Mesodermal cell (in vitro differentiated cells): Measurements from ENCODE around the gene EEF1E1.

Source experiments
- H3K27ac ChIP-seq: 2 replicates; pipeline ENCODE4 v1.7.0; 2013; ENCODE audit warnings: mild to moderate bottlenecking, low read depth, low read length, moderate library complexity; ENCODE audit not compliant: severe bottlenecking
- H3K36me3 ChIP-seq: 2 replicates; pipeline ENCODE4 v1.7.1; 2013; ENCODE audit warnings: mild to moderate bottlenecking, low read length, moderate library complexity; ENCODE audit not compliant: control insufficient read depth, insufficient read depth
- H3K4me1 ChIP-seq: one replicate; pipeline ENCODE4 v1.7.1; 2013; ENCODE audit warnings: mild to moderate bottlenecking, low read length; ENCODE audit not compliant: insufficient read depth, control insufficient read depth, poor library complexity, severe bottlenecking
- H3K4me3 ChIP-seq: 2 replicates; pipeline ENCODE4 v1.7.0; 2013; ENCODE audit warnings: low read length, control low read depth, mild to moderate bottlenecking; ENCODE audit not compliant: insufficient read depth, poor library complexity, severe bottlenecking; ENCODE audit errors: extremely low read depth
- H3K9me3 ChIP-seq: 2 replicates; pipeline ENCODE4 v1.7.1; 2013; ENCODE audit warnings: mild to moderate bottlenecking, low read length, moderate library complexity; ENCODE audit not compliant: control insufficient read depth
- WGBS, 2 experiments: methylation state at CpG; one replicate each; pipeline ENCODE4 v1.1.5; 2013; ENCODE audit warnings: missing lambda C conversion rate in 2 of 2; ENCODE audit not compliant: insufficient coverage in 2 of 2; 5-methylcytosine and 5-hydroxymethylcytosine counted together

Gene EEF1E1

DNA sequence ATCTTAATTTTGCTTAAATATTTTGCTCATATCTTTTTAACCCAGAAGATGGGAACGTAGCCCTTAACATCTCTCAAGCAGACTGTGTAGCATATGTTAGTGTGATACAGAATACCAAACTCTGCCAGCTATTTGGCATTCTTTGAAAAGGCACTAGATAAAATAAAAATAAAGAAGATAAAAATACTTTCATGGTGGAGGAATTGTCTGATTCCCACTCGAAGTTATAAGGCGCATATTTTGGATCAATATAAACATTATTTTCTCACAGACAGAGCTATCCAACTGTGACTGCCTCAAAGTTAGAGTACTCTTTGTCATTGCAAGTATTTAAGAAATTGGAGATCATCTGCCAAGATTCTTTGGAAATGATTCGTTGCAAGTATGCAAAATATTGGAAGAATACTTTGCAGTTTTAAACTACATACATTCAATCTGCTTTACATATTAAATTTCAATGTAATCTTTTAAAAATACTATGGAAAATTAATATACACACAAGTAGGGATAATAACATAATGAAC is 10.8 kb upstream of the EEF1E1 start:
- H3K27ac ChIP-seq = no peak overlapping the region
- no CpG with 5 or more reads among the region's 4 CpGs for WGBS, 2 experiments
- H3K36me3 ChIP-seq = no peaks in the 10 kb centered on the region
- H3K4me3 ChIP-seq = no peak overlapping the region
- H3K4me1 ChIP-seq = peaks cover 14% of the 10 kb centered on the region
- H3K9me3 ChIP-seq = no peaks in the 10 kb centered on the region

DNA sequence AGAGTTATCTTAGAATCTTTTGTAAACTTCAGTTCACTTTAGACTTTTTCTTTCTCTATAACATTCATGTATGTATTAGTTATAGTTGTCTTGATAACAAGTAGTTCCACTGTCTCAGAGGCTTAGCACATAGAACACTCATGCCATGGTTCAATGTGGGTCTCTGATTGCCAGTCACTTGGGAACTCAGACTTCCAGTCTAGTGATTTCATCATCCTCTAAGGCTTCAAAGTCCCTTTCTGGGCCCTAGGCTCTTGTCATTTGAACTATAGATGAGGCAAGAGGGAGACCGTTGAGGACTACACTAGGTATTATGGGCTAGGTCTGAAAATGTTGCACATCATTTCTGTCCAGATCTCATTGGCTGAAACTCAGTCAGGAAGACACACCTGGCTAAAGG is 8.4 kb upstream of the EEF1E1 start:
- Histone ChIP-seq H3K27ac (no peak overlapping the region), H3K9me3 (no peaks in the 10 kb centered on the region), H3K4me1 (peaks cover 14% of the 10 kb centered on the region), H3K36me3 (no peaks in the 10 kb centered on the region), H3K4me3 (no peak overlapping the region)
- WGBS, 2 experiments = 80 to 89% methylated on average over 1 of the region's 1 CpG

DNA sequence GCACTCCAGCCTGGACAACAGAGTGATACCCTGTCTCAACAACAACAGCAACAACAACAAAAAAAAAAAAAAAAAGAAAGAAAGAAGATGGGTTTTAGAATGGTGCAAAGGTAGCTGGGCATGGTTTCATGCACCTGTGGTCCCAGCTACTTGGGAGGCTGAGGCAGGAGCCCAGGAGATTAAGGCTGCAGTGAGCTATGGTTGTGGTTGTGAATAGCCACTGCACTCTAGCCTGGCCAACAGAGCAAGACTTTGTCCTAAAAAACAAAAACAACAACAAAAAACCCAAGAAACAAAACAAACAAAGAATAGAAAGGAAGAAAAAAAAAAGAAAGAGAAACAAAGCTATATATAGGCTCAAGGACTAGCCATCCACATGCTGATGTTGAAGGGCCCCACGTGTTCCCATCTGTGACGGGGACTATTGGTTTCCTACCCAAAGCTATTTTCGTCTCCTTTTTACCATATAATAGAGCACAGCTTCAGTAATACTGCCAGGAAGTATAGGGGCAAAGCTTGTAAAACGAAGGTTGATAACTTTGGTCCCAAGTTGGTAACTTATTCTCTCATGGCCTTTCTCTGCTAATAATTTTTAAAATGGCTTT is 7.9 kb upstream of the EEF1E1 start:
- Histone ChIP-seq H3K27ac (no peak overlapping the region), H3K36me3 (no peaks in the 10 kb centered on the region), H3K4me3 (no peak overlapping the region), H3K4me1 (peaks cover 14% of the 10 kb centered on the region), H3K9me3 (no peaks in the 10 kb centered on the region)
- 83% methylated on average over 2 of the region's 4 CpGs; no CpG with 5 or more reads in 1 of the 2 experiments for WGBS, 2 experiments

DNA sequence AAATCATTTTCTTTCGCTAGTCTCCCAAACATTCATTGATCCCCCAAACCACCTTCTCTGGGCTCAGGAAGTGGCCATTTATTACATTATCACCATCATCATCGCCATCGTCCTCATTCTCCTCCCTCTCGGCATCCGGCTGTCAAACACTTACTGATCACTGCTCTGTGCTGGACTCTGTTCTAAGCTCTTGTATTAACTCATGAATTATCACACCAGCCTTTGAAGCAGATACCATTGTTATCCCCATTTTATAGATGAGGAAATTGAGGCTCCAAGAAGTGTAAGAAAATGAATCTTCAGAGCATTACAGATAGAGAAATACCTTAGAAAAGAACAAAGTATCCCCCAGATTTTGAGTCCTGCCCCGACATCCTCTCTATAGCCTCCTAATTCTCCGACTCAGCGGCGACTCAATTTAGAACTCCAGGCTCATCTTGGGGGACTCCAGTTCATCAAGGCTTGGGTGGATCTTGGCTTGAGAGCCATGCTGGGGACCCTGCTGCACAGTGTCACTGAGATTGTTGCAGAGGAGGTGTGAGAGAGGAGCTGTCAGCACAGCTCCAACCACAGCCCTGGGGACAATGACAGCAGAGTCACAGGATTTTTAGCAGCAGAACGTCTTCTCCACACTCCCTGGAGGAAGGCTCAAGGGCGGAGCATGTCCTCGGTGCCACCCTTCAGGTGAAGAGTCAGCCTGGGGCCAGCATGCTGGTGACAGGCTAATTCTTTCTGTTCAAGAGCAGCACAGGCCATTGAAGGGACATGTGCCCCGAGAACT is 6.6 kb upstream of the EEF1E1 start:
- Histone ChIP-seq H3K9me3 (no peaks in the 10 kb centered on the region), H3K27ac (peak overlapping the region; percentile 71), H3K4me3 (no peak overlapping the region), H3K4me1 (peaks cover 10% of the 10 kb centered on the region), H3K36me3 (no peaks in the 10 kb centered on the region)
- WGBS, 2 experiments = 81 to 90% methylated on average over 9 to 11 of the region's 13 CpGs

DNA sequence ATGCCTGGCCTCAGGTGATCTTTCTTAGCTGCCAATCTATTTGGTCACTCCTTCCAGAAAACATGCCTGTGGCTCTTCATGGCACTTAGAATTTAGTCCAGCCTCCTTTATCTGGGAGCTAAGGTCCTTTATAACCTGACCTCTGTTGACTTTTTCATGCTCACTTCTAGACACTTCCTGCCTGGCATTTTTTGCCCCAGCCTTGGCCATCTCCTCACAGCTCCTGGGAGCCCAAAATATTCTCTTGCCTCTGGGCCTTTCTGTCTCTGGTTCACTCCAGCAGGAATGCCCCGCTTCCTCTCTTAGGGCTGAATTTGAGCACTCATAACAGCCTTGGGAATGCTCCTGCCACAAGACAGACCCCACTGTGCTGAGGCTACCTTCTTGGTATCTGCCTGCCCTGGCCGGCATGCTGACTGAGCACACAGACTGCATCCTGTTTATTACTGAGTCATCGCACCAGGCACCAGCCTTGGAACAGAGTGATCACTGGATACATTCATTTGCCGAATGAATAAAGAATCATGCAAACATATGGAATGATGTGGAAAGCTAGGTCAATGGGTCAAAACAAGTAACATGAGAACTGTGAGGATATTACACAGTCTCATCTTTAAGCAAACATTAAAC is 5.8 kb upstream of the EEF1E1 start:
- H3K4me3 ChIP-seq = no peak overlapping the region
- 76 to 79% methylated on average over 3 to 4 of the region's 4 CpGs for WGBS, 2 experiments
- H3K9me3 ChIP-seq = no peaks in the 10 kb centered on the region
- peaks cover 10% of the 10 kb centered on the region for H3K4me1 ChIP-seq
- peak overlapping the region; percentile 71 for H3K27ac ChIP-seq
- no peaks in the 10 kb centered on the region for H3K36me3 ChIP-seq

DNA sequence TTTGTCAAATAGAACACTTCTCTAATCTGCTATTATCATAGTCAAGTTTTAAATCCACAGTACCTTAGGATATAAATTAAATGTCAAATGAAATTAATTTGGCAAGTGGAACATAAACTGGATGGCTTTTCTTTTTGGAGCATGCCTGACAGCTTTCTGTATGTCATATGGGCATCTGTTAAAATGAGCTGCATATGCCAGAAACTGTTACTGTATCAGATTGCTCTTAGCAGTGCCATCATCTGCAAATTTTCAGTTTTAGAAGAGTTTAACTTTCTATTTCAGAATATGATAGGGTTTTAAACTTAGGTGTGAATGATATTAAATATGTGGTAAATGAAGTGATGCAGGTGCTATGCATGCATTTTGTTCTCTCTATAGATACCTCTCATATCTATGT is 3.4 kb upstream of the EEF1E1 start:
- Histone ChIP-seq H3K36me3 (peaks cover 1% of the 10 kb centered on the region), H3K4me1 (peaks cover 10% of the 10 kb centered on the region), H3K27ac (no peak overlapping the region), H3K4me3 (no peak overlapping the region), H3K9me3 (no peaks in the 10 kb centered on the region)

DNA sequence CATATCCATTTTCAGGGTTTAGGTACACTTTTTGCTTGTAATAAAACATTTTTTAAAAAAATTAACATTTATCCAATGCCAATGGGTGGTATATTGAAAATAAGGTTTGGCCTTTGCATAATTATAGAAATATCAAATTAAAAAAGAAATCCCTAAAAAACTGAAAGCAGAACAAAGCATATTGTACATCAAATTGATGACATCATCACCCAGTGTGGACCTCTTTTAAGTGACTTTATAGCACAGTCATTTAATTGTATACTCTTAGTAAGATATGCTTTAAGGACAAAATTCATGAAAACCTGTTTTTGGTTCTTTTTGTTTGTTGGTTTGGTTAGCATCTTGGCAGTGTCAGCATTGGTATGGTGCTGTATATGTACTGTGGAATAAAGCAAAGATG is 1.4 kb upstream of the EEF1E1 start:
- Histone ChIP-seq H3K4me3 (no peak overlapping the region), H3K4me1 (peaks cover 8% of the 10 kb centered on the region), H3K36me3 (peaks cover 20% of the 10 kb centered on the region), H3K9me3 (no peaks in the 10 kb centered on the region), H3K27ac (no peak overlapping the region)

DNA sequence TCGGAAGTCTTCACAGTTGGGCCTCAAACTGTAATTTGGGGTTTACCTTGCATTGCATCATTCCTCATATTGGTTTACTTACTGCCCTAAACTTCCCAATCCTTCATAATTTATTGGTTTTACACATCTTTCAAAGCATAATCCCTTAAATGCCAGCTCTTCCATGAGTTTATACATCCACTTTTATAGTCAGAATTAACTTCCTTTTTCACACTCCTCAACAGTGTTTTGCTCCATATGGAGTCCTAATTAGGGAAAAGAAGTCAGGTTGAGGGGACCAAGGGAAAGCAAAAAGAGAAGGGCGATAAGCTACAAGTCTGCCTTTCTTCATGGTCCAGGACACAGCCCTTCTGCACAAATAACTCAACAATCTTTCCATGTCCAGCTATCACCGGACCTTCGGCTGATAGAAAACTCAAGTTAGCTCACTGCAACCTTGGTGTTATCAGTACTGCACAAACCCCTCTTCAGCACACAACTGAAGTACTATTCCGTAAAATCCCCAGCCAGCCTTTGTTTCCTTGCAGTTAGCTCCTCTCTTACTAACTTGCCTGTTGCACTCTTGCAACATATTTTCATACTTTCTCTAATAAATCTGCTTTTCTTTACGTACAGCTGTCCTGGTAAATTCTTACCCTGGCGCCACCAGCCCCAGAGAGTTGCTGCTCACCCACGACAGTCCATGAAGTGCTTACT is 2.0 kb downstream of the EEF1E1 start:
- H3K36me3 ChIP-seq = peaks cover 47% of the 10 kb centered on the region
- WGBS, 2 experiments = 93 to 96% methylated on average over 4 to 5 of the region's 8 CpGs
- no peak overlapping the region for H3K27ac ChIP-seq
- no peaks in the 10 kb centered on the region for H3K9me3 ChIP-seq
- H3K4me3 ChIP-seq = no peak overlapping the region
- peaks cover 3% of the 10 kb centered on the region for H3K4me1 ChIP-seq

DNA sequence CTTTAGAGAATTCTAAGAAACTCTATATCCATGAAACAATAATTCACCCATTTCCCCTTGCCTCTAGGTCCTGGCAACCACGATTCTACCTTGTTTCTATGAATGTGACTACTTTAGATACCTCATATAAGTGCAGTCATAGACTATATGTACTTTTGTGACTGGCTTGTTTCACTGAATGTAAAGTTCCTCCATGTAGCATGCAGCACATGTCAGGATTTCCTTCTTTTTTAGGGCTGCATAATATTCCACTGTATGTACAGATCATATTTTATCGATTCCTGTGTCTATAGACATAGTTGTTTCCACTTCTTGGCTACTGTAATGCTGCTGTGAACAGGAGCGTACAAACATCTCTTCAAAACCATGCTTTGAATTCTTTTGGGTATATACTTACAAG is 11.7 kb downstream of the EEF1E1 start:
- 100% methylated on average over 1 of the region's 3 CpGs; no CpG with 5 or more reads in 1 of the 2 experiments for WGBS, 2 experiments
- Histone ChIP-seq H3K4me1 (peaks cover 5% of the 10 kb centered on the region), H3K36me3 (peaks cover 78% of the 10 kb centered on the region), H3K27ac (no peak overlapping the region), H3K9me3 (peaks cover 15% of the 10 kb centered on the region), H3K4me3 (no peak overlapping the region)

DNA sequence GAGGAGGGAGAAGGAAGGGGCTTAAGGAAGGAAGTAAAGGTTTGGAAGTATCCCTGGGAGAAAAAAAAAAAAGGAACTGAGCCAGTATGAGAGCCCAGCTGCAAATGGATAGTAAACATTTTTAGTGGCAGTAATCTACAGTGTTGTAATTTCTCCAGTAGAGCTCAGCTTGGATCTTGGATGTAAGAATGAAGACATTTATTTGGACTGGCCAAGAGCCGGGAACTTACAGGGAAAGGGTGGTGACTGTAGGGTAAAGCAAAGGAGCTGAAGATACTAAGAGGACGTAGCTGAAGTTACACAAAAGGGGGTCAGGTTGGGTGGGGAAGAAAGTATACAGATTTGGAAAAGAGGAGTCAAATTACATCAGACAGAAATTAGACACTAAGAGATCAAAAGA is 13.5 kb downstream of the EEF1E1 start:
- peaks cover 15% of the 10 kb centered on the region for H3K9me3 ChIP-seq
- H3K4me3 ChIP-seq = no peak overlapping the region
- WGBS, 2 experiments = 92 to 100% methylated on average over 1 to 2 of the region's 2 CpGs
- no peak overlapping the region for H3K27ac ChIP-seq
- peaks cover 67% of the 10 kb centered on the region for H3K36me3 ChIP-seq
- H3K4me1 ChIP-seq = peaks cover 15% of the 10 kb centered on the region
